HG02870 (cell line): Measurements from ENCODE around the gene MARCKS.
"Not testable (repeated sequence)": the region's sequence is repeated elsewhere in the genome, so short reads cannot be mapped to it uniquely, and the experiment has no call there.

Experiments used
- ATAC-seq: cut with Tn5 transposase; IDR thresholded peaks from one replicate; pipeline ENCODE4 v1.9.1; 2021; ENCODE audit warnings: mild to moderate bottlenecking, moderate library complexity; ENCODE audit not compliant: unreplicated experiment

The MARCKS gene

DNA sequence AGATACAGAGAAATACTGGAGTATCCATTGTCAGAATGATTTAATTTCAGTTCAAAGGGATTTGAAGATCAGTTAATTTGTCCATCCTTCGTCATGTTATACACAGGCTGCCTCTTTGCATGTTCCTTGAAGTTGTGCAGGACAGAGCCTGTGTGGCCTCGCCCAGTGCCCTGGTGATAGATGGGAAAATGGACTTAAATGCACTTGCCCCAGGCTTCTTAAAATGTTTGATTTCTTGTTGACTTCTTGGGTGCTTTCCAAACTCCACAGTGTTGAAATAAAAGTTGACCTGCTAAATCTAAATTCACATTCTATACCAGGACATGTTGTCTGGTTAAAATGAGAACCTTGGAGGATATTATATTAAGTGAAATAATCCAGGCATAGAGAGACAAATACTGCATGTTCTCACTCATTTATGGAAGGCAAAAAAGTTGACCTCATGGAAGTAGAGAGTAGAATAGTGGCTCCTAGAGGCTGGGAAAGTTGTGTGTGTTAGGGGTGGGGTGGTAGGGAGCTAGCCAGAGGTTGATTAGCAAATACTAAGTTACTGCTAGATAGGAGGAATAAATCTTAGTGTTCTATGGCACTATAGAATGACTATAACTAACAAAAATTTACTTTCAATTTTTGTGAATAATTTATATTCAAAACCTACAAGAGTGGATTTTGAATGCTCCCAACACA, 25.3 kb downstream of the MARCKS start:
- ATAC-seq = no peak

DNA sequence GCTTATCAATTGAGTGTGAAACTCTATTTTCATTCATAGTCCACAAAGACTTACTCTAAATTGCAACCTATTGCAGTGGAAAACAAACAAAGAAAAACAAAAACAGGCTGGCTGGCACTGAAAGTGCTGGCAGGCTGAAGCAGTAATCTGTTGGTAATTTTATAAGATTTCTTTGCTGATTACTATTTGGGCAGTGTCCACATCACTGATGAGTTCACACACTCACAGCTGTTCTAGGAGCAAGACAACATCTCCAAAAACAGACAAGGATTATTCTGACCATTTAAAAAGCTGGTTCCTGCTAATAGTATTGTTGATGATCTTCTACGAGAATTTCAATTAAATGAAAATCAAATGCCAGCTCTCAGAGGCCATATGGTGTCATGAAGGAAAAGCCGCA, 26.9 kb downstream of the MARCKS start:
- no peak for ATAC-seq

DNA sequence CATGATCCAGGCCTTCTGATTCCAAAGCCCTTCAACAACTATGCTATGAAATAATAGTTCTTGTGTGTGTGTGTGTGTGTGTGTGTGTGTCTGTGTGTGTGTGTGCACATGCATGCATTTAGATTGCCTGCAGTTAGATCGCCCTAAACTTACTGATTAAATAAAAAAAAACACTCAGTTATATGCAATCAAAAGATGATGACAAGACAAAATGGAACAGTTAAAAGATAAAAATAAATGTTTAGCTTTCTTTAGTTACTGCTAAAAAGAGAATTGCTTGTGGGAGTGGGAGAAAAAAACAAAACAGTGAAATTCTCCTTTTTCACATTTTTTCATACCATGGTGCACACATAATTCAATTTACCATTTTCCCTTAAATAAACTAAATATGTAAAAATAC, 29.4 kb downstream of the MARCKS start:
- ATAC-seq = no peak

DNA sequence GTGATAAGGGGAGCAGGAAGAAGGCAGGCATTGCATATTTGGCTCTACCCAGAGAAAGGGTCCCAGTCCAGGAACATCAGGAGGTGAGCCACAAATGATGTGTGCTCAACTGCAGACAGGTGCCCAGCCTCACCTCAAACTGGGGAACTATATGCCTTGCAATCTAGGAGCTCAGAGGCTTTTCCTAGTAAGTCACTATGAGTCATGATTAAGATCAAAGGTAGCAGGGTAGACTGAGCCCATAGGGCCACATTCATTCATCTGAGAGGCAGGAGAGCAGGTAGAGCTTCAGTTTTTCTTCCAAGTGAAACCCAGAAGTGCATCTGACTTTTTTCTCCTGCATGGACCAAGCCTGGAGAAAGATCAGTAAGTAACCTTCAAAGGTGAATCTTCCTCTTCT, 31.3 kb downstream of the MARCKS start:
- no peak for ATAC-seq

DNA sequence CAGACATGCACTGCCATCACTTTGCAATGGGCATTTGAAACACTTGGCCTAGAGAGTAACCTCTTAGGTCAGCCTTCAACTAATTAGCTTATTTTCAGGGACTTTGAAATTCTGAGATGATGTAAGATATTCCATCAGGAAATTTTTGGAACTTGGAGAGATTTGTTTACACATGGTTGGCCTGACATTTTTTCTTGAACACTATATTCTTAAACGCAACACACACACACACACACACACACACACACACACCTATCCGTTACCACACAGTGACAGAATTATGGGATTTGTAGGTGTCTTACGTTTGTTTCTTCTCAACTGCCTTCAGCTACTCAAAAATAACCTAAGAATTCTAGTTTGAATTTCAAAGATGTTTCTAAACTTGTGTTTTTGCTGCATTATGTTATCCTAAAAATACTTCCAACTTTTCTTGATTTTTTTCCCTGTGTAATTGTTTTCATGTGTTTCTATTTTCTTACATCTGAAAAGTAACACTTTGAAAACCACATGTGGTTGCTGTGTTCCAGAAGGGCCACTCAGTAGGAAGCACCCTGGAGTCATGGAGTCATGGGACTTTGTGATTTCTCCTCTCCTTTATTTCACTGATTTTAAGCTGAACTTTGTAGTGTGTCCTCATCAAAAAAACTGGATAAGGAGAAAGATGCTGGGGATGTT, 31.9 kb downstream of the MARCKS start:
- ATAC-seq = no peak

DNA sequence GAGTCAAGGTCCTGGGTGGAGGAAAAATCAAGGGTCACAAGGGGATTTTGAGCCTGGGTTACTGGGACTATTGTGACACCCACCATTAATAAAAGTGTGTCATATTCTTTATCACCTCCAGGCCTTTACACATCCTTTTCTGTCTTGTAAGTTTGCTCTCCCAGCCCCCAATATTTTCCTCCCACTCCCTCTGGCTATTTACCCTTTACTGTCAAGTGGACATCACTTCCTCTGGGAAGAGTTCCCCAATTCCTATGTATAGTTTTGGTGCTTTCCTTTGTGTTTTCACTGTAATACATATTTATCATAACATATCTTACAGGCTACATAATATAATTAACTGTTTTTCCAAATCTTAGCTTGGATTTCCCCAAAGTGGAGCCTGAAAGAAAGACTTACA, 36.3 kb downstream of the MARCKS start:
- ATAC-seq = no peak

DNA sequence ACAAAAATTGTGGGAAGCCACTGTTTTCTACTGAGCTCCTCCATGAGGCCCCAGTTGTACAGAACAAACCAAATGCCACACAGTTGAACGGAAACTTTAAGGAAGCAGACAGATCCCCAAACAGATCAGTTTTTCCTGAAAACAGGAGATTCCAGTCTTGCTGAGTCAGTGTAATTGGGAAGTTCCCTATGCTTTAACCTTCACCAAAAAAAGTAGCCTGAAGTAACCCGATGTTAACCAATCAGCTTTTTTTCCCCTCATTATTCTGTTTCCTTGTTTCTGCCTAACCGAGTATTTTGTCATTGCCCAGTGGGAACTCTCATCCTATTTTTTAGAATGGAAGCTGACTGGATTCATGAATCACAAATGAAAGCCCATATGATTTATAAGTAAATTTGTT, 36.7 kb downstream of the MARCKS start:
- no peak for ATAC-seq

DNA sequence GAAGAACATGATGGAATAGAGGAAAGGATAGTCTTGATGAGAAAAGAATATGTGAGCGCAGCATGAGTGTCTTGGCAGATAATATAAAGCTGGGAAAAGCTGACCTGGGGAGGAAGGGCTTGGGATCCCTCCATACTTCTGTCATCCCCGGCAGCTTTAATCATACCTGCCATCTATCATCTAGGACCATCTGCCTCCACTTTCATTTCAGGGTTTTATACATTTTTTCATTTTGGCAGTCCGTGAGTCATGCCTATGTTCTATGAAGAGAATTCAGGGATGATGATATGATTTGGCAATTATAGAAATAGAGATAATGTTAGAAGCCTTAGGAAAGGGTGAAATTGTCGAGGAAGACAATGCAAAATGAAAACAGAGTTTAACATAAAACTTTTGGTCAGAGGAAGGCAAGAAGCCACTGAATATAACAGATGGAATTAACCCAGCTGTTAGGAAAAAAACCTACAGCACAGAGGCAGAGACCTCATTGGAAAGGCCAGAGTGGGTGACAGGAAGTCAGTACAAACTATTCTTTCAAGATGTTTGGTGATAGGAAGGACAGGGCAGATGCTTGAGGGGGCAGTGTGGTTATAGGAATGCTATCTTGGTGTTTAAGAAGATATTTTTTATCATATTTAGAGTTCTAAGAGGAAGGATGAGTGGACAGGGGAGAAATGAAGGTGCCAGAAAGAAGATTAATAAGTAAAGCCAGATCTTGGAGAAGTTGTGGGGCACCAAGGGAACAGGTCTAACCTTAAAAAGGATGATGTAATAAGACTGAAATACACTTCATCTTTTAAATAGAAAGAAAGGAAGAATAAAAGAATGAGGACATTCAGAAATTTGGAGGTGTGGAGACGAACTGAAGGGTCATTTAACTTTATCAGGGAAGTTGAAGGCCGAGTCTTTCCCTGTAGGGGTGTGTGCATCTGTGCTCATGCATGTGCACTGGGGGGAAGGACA, 37.8 kb downstream of the MARCKS start:
- no peak for ATAC-seq

DNA sequence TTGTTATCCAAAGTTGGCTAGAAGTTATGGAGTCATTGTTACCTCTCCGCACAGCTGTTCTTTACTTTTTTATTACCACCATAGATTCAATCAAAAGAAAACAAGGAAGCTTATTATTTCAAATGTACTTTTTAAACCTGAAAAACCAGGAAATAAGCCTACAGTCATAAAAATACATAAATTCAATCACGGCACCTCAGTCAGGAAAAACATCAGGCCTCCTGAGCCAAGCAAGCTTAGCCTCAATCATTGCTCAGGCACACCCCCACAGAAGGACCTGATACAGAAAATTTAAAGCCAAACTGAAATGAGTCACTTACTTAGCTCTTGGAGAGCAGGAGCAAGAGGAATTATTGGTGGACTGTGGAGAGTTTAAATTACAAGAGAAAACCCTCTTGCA, 44.3 kb downstream of the MARCKS start:
- ATAC-seq = no peak

DNA sequence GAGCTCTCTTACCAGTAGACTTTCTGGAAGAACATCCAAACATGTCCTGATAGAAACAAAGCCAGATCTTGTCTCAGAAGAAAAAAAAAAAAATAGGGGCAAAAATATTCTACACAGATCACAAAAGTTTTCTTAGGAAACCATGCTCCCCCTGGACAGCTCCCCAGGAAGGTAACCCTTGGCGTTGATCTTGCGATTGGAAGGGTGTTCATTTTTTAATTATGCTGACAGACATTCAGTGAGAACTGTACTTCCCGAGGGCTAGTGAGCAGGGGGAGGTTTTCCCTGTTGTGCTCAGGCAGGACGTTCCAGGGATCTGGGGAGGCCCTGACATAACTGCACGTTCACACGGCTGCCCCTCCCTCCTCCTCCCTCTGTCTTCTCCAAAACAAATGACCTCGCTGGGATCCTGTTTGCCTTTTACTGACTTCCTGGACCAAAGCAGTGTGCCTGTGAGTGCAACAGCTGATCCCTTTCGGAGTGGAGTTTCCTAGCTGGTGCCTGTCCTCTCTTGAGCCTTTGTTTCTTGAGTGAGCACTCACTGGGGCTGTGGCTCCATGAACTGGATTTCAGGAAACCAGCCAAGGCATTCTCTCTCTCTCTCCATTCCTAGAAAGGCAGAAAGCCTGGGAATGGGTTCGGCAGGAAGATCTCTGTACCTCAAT, 46.7 kb downstream of the MARCKS start:
- ATAC-seq = no peak

DNA sequence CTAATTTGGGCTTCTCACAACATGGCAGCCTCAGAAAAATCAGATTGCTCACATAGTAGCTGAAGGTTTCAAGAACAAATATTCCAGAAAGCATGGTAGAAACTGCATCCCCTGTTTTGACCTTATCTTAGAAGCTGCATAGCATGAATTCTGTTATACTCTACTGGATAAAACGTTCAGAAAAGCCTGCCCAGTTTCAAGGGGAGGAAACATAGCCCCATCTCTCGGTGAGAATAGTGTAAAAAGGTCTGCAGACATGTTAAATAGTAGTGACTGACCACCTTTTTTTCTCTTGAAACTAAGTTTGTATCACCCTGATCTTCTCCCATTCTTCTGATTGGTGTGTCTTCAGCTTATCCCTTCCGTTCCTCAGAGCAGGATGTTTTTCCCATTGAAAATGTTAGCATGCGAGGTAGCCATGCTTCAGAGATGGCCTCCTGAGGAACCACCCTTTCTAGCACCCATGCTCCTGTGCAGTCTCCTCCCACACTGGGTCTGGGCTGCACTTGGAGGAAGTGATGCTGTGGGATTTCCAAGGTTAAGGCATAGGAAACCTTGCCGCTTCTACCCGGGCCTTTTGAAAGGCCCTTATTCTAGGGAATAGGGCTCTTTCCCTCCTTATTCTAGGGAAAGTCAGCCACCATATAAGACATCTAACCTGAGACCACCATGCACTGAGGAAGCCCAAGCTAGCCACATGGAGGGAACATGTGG, 50.1 kb downstream of the MARCKS start:
- no peak for ATAC-seq

DNA sequence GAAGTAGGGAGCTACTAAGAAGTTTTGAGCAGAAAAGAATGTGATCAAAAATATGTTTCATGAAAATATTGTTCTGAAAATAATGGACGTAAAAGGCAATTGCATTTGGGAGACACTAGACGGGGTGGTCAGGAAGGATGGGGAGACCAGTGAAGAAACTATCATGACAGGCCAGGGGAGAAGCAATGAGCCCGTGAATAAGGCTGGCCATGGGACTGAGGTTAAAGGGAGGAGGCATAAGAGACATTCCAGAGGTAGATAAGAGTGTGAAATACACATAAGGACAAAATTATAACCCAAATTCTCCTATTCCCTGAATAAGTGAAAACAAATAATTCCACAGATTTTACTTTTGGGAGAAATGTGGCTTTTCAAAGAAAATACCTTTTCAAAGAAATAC, 51.7 kb downstream of the MARCKS start:
- ATAC-seq = no peak

DNA sequence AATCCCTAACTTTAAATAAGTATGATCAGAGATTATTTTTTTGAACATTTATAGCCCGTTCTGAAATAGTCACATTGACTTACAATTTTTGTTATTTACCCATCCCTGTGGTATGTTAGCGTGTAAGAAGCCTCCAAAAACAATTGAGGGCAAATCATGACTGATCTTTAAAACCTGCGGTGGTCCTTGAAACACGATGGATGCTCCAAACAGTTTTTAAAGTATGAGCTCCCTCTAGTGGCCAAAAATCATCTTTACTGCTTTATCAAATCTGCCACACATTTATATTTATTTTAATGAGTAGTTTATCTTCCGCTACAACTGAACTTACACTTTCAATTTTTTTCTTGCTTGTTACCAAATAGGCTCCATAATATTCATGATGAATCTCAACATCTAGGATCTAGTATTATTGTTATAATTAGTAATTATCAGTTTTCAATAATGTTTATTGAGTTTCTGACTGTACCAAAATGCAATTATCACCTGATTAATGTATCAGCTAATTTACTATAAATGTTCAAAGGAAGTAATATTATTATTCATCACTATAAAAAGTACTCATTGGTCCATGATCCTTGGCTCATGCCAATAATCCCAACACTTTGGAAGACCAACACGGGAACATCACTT, 52.2 kb downstream of the MARCKS start:
- ATAC-seq = no peak

DNA sequence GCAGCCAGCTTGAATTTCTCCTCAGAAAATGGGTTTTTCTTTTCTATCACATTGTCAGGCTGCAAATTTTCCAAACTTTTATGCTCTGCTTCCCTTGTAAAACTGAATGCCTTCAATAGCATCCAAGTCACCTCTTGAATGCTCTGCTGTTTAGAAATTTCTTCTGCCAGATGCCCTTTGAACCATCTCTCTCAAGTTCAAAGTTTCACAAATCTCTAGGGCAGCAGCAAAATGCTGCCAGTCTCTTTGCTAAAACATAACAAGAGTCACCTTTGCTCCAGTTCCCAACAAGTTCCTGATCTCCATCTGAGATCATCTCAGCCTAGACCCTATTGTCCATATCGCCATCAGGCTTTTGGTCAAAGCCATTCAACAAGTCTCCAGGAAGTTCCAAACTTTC, 53.1 kb downstream of the MARCKS start:
- not testable (repeated sequence) for ATAC-seq
